Thyroid gland (tissue), 4 donors: ENCODE measurements around the gene DOCK1. TPM values are rescaled to one million over a fixed set of nuclear protein-coding genes. Genes with fewer than 3 reads are reported as not detected.

ENCODE experiments used
- DNase-seq, 2 donors: peaks; one replicate each; pipeline ENCODE4 v3.0.0-alpha.2; 2019
- H3K27ac ChIP-seq, 3 donors: fragments of 200-600 bp; sonication (generic); 1 replicate in 2 of 3; 2 replicates in 1 of 3; pipeline ENCODE4 v1.5.1; 2016 to 2019; ENCODE audit warnings: mild to moderate bottlenecking in 1 of 3, moderate library complexity in 1 of 3
- H3K27me3 ChIP-seq: fragments of 200-600 bp; sonication (generic); one replicate; pipeline ENCODE4 v1.5.1; 2019
- H3K36me3 ChIP-seq, 2 donors: fragments of 200-600 bp; sonication (generic); one replicate each; pipeline ENCODE4 v1.5.1; 2016 to 2019
- H3K4me1 ChIP-seq, 2 donors: fragments of 200-600 bp; sonication (generic); one replicate each; pipeline ENCODE4 v1.5.1; 2017 to 2019
- H3K4me3 ChIP-seq, 3 donors: fragments of 200-600 bp; sonication (generic); replicated peaks in 1 of 3; 1 replicate in 2 of 3; 2 replicates in 1 of 3; pipeline ENCODE4 v1.5.1; 2016; ENCODE audit warnings: mild to moderate bottlenecking in 1 of 3
- H3K9me3 ChIP-seq: fragments of 200-600 bp; sonication (generic); one replicate; pipeline ENCODE4 v1.5.1; 2017
- POLR2A ChIP-seq, 2 donors: fragments of 450-650 bp; IDR thresholded peaks; one replicate each; pipeline ENCODE4 v1.6.1; 2017; ENCODE audit warnings: antibody characterized with exemption in 2 of 2, mild to moderate bottlenecking in 2 of 2, moderate library complexity in 1 of 2
- WGBS, 2 donors: methylation state at CpG; one replicate each; pipeline ENCODE4 v1.1.5; 2017; 5-methylcytosine and 5-hydroxymethylcytosine counted together
- intact Hi-C: fragments of 100-400 bp; cut with DNase I; formaldehyde crosslinking; loops from one replicate; pipeline ENCODE4 v1.15.1; 2023
- total RNA-seq, 4 donors: library from RNA; depleted of rRNA; stranded (reverse); fragments of >200 nt; gene quantifications; one replicate each; pipeline ENCODE4 v1.2.3, GENCODE V29; 2016
- TF ChIP-seq, protein P1 (sequence below), 6 experiments: fragments of 200-600 bp in 3 of 6; fragments of 450-650 bp in 3 of 6; sonication (generic) in 3 of 6; IDR thresholded peaks; one replicate each; pipeline ENCODE4 v1.5.1; 2016 to 2019; ENCODE audit warnings: antibody characterized with exemption in 6 of 6, mild to moderate bottlenecking in 2 of 6, inconsistent platforms in 1 of 6, moderate library complexity in 1 of 6

DOCK1 gene
- total RNA-seq, 4 donors from 2014 or later, result 89.7 to 217 (median 112) TPM

DNA sequence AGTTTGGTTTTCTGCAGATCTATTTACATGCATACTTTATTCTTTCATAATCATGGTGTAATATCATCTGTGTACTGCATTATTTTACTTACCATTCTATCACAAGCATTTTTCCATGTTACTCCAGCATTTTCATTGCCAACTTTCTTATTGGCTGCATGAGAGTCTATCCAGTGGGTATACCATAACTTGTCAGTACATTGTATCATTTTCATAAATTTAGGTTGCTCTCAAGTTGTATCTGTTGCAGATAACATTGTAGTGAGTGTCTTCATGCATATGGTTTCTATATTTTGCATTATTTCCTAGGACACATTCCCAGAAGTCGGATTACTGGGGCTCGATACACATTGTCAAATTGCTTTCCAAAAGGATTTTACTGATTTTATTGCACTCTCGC lies 378.3 kb downstream of the DOCK1 start:
- no peaks in the 10 kb centered on the region for H3K9me3 ChIP-seq
- H3K36me3 ChIP-seq, result no peaks in the 10 kb centered on the region
- no peak overlapping the region for H3K4me3 ChIP-seq
- no peak for DNase-seq
- no peak for TF ChIP-seq POLR2A (IDR thresholded peaks at IDR 0.05)
- TF ChIP-seq, protein P1, sequence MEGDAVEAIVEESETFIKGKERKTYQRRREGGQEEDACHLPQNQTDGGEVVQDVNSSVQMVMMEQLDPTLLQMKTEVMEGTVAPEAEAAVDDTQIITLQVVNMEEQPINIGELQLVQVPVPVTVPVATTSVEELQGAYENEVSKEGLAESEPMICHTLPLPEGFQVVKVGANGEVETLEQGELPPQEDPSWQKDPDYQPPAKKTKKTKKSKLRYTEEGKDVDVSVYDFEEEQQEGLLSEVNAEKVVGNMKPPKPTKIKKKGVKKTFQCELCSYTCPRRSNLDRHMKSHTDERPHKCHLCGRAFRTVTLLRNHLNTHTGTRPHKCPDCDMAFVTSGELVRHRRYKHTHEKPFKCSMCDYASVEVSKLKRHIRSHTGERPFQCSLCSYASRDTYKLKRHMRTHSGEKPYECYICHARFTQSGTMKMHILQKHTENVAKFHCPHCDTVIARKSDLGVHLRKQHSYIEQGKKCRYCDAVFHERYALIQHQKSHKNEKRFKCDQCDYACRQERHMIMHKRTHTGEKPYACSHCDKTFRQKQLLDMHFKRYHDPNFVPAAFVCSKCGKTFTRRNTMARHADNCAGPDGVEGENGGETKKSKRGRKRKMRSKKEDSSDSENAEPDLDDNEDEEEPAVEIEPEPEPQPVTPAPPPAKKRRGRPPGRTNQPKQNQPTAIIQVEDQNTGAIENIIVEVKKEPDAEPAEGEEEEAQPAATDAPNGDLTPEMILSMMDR (IDR thresholded peaks at IDR 0.05), result no peak
- intact Hi-C loops, result no loop called here
- H3K27me3 ChIP-seq, result no peaks in the 10 kb centered on the region
- H3K27ac ChIP-seq, result no peak overlapping the region
- H3K4me1 ChIP-seq, result no peaks in the 10 kb centered on the region
- WGBS, 2 donors, result 90 to 91% methylated on average over 3 of the region's 3 CpGs

DNA sequence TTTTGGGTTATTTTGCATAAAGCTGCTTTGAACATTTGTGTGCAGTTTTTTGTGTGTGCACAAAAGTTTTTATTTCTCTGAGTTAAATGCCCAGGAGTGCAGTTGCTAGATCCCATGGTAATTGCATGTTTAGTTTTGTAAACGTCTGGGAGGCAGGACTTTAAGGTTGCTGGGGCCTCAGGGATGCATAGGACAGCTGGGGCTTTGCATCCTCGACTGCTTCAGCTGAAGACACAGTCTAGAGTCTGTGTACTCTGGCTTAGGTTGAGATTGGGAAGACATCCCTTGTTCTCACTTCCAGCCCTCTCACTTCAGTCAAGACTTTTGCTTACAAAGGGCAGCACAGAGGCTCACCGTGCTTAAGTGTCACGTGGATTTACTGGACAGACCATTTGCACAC lies 385.6 kb downstream of the DOCK1 start:
- Histone ChIP-seq H3K4me1 (no peaks in the 10 kb centered on the region), H3K27ac (no peak overlapping the region), H3K36me3 (no peaks in the 10 kb centered on the region), H3K9me3 (no peaks in the 10 kb centered on the region), H3K4me3 (no peak overlapping the region), H3K27me3 (no peaks in the 10 kb centered on the region)
- DNase-seq, result no peak
- TF ChIP-seq, protein P1 (IDR thresholded peaks at IDR 0.05), result no peak
- TF ChIP-seq POLR2A (IDR thresholded peaks at IDR 0.05), result no peak
- intact Hi-C loops, result no loop called here
- 79 to 89% methylated on average over 4 of the region's 4 CpGs for WGBS, 2 donors

DNA sequence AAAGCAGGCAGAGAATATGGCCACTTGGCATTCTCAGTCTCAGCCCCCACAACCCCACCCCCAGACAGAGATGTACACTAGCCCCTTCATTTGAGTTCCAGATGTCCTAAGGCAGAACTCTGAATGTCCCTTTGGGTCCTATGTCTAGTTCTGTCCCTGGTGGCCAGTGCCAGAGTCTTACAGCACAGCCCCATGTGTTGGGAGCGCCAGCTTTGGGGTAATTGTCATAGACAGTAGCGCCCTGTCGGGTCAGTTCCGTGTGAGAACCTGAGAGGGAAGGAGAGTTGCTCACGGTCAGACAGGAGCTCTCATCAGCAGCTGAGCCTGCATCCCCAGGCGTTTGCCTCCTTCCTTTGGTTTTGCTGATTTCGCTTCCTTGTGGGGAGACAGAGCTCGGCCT lies 386.1 kb downstream of the DOCK1 start:
- Histone ChIP-seq H3K27me3 (no peaks in the 10 kb centered on the region), H3K9me3 (no peaks in the 10 kb centered on the region), H3K4me3 (no peak overlapping the region), H3K4me1 (no peaks in the 10 kb centered on the region), H3K27ac (no peak overlapping the region), H3K36me3 (no peaks in the 10 kb centered on the region)
- DNase-seq, result no peak
- 94 to 97% methylated on average over 4 to 8 of the region's 8 CpGs for WGBS, 2 donors
- intact Hi-C loops, result no loop called here
- TF ChIP-seq, protein P1 (IDR thresholded peaks at IDR 0.05), result no peak
- TF ChIP-seq POLR2A (IDR thresholded peaks at IDR 0.05), result no peak

DNA sequence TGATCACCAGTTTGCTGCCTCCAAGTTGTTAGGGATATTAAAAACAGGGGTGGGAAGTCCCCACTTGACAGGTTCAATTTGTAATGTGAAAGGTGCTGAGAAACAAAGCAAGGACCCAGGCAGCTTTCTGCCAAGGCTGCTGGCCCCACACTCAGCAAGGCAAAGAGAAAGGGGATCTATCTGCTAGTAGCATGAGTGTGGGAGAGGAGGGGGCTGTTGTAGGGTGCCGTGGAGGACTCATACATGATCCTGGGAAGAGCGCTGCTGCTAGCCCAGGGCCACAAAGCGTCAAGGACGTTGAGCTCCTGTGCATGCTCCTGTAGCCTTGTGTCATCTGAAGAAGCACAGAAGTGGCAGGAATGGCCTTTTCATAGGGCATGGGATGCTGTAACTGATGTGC lies 387.7 kb downstream of the DOCK1 start:
- no peak for TF ChIP-seq POLR2A (IDR thresholded peaks at IDR 0.05)
- TF ChIP-seq, protein P1 (IDR thresholded peaks at IDR 0.05), result no peak
- H3K4me3 ChIP-seq, result no peak overlapping the region
- DNase-seq, result no peak
- no peaks in the 10 kb centered on the region for H3K27me3 ChIP-seq
- no peaks in the 10 kb centered on the region for H3K4me1 ChIP-seq
- WGBS, 2 donors, result 95 to 98% methylated on average over 4 of the region's 4 CpGs
- H3K9me3 ChIP-seq, result no peaks in the 10 kb centered on the region
- no peaks in the 10 kb centered on the region for H3K36me3 ChIP-seq
- intact Hi-C loops, result no loop called here
- no peak overlapping the region for H3K27ac ChIP-seq

DNA sequence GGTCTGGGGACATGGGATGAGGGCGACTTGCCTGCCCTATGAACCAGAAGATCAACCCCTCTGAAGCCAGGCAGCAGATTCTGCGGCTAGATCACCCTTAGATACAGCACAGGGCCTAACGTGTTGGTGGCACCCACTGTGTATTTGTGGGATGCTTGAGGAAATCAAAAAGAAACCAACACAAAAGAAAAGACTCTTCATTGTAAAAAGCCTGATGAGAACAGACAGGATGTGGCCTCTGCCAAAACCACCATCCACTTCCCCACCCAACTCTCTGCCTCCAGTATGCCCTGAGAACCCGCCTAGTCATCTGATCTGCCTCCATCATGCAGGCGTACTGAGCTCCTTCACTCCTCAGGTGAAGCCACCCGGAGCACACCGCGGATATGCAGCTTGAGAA lies 388.4 kb downstream of the DOCK1 start:
- Histone ChIP-seq H3K9me3 (no peaks in the 10 kb centered on the region), H3K4me3 (no peak overlapping the region), H3K27ac (no peak overlapping the region), H3K36me3 (no peaks in the 10 kb centered on the region), H3K27me3 (no peaks in the 10 kb centered on the region), H3K4me1 (no peaks in the 10 kb centered on the region)
- TF ChIP-seq, protein P1 (IDR thresholded peaks at IDR 0.05), result no peak
- no peak for TF ChIP-seq POLR2A (IDR thresholded peaks at IDR 0.05)
- intact Hi-C loops, result no loop called here
- WGBS, 2 donors, result 82 to 90% methylated on average over 8 of the region's 8 CpGs
- DNase-seq, result no peak
